Ovary (tissue), 9 donors: Measurements from ENCODE around the gene PCDHA9. TPM values are rescaled to one million over a fixed set of nuclear protein-coding genes. Genes with fewer than 3 reads are reported as not detected.
"Not testable (repeated sequence)": the region's sequence is repeated elsewhere in the genome, so short reads cannot be mapped to it uniquely, and the experiment has no call there.

Source experiments
- DNase-seq, 5 donors: peaks; one replicate each; pipeline ENCODE4 v3.0.0-alpha.2; 2019 to 2020
- H3K27ac ChIP-seq, 2 donors: fragments of 200-600 bp; one replicate each; pipeline versions ENCODE4 v1.5.1 to v1.8.0; 2019 to 2022
- H3K27me3 ChIP-seq: fragments of 200-600 bp; one replicate; pipeline ENCODE4 v1.8.0; 2022
- H3K36me3 ChIP-seq: fragments of 200-600 bp; sonication (generic); one replicate; pipeline ENCODE4 v1.5.1; 2019
- H3K4me1 ChIP-seq: one replicate; pipeline ENCODE4 v1.8.1; 2013; ENCODE audit warnings: mild to moderate bottlenecking, moderate library complexity; ENCODE audit not compliant: insufficient read depth
- H3K4me3 ChIP-seq: fragments of 200-600 bp; sonication (generic); one replicate; pipeline ENCODE4 v1.5.1; 2017
- H3K9me3 ChIP-seq, 2 donors: fragments of 200-600 bp in 1 of 2; sonication (generic) in 1 of 2; one replicate each; pipeline versions ENCODE4 v1.5.1 to v1.8.1; 2013 to 2019; ENCODE audit warnings: mild to moderate bottlenecking in 1 of 2, moderate library complexity in 1 of 2
- CTCF ChIP-seq, 3 donors: fragments of 450-650 bp in 2 of 3; fragments of 200-600 bp in 1 of 3; IDR thresholded peaks; one replicate each; pipeline versions ENCODE4 v1.5.1 to v1.8.0; 2016 to 2022; ENCODE audit warnings: antibody characterized with exemption in 3 of 3, mild to moderate bottlenecking in 1 of 3
- EP300 ChIP-seq: sonication (generic); formaldehyde crosslinking; IDR thresholded peaks from one replicate; pipeline ENCODE4 v1.6.1; 2017; ENCODE audit warnings: antibody characterized with exemption
- POLR2A ChIP-seq: fragments of 450-650 bp; IDR thresholded peaks from one replicate; pipeline ENCODE4 v1.6.1; 2017; ENCODE audit warnings: antibody characterized with exemption, mild to moderate bottlenecking, moderate library complexity
- WGBS, 3 donors: extraction: QIAGEN DNeasy Blood & Tissue Kit in 1 of 3; methylation state at CpG; one replicate each; pipeline versions ENCODE4 v1.1.5 to v1.1.7; 2013 to 2017; 5-methylcytosine and 5-hydroxymethylcytosine counted together
- intact Hi-C, 4 donors: fragments of 100-400 bp; cut with DNase I; formaldehyde crosslinking; loops; one replicate each; pipeline versions ENCODE4 v1.11.0 to v1.15.1; 2022 to 2023
- polyA plus RNA-seq, 2 donors: library from polyadenylated mRNA; stranded (reverse); fragments of 200-250 nt in 1 of 2; fragments of 350-450 nt in 1 of 2; fragmentation: Illumina TruSeq in 1 of 2; extraction: RNeasy Lipid Tissue Mini Kit (QIAGEN cat#74804) in 1 of 2; gene quantifications; one replicate each; pipeline ENCODE4 v1.2.3, GENCODE V29; 2013 to 2014
- total RNA-seq, 7 donors: library from RNA; depleted of rRNA in 2 of 7; stranded (reverse); fragments of >200 nt in 2 of 7; fragmentation: NEBNext Ultra II Directional in 3 of 7; extraction: Animal tissue kit (Norgen Biotek cat#: 25700) in 3 of 7; gene quantifications; one replicate each; pipeline versions ENCODE4 v1.1.0 to v1.2.4, GENCODE V29; 2016 to 2023
- donor health status: DM: no; HTN: no; CAD: no; lungs with moderate emphysema.
- donor health status: DM: no; HTN: no; CAD: no.
- donor health status: Bipolar disorder and iron deficiency.
- donor health status: DM: yes; HTN: yes; CAD: no.
- donor health status: DM: no; HTN: no; CAD: no.
- donor health status: DM: yes; HTN: yes; CAD: no.

Gene PCDHA9
- total and polyA plus RNA-seq, 9 donors, result 0.05 to 0.60 (median 0.43) TPM; not detected in 1

- intact Hi-C loops, result no loop called here
- Histone ChIP-seq H3K27me3 (no peaks in the 10 kb centered on the region), H3K4me1 (no peaks in the 10 kb centered on the region), H3K4me3 (no peak within 1 kb of the TSS), H3K9me3 (peaks cover 0 to 21% of the 10 kb centered on the region in 2 donors), H3K27ac (no peak within 1 kb of the TSS), H3K36me3 (no peaks in the 10 kb centered on the region)
- DNase-seq, result no peak
- no peak for TF ChIP-seq EP300
- TF ChIP-seq CTCF (IDR thresholded peaks at IDR 0.05), result no peak
- no peak for TF ChIP-seq POLR2A
- WGBS, 3 donors, result 9 to 18% (median 14%) methylated on average over 8 of the region's 8 CpGs
These were observed 14.2 kb upstream of the PCDHA9 start, which contains the start of gene PCDHA7 for GRCh38 chr5:140833993-140834392. TSS of gene PCDHA7 (plus strand) at chr5:140834269. CDS start at chr5:140834384, 115 bp downstream.

- DNase-seq, H3K27me3 ChIP-seq, H3K4me3 ChIP-seq, H3K4me1 ChIP-seq, H3K36me3 ChIP-seq, intact Hi-C loops, H3K27ac ChIP-seq: not testable (repeated sequence)
- H3K9me3 ChIP-seq, result peaks cover 0 to 21% of the 10 kb centered on the region in 2 donors
- WGBS, 3 donors, result 15 to 29% (median 21%) methylated on average over 26 of the region's 38 CpGs
These were observed 13.7 kb upstream of the PCDHA9 start for GRCh38 chr5:140834439-140835008.

DNA sequence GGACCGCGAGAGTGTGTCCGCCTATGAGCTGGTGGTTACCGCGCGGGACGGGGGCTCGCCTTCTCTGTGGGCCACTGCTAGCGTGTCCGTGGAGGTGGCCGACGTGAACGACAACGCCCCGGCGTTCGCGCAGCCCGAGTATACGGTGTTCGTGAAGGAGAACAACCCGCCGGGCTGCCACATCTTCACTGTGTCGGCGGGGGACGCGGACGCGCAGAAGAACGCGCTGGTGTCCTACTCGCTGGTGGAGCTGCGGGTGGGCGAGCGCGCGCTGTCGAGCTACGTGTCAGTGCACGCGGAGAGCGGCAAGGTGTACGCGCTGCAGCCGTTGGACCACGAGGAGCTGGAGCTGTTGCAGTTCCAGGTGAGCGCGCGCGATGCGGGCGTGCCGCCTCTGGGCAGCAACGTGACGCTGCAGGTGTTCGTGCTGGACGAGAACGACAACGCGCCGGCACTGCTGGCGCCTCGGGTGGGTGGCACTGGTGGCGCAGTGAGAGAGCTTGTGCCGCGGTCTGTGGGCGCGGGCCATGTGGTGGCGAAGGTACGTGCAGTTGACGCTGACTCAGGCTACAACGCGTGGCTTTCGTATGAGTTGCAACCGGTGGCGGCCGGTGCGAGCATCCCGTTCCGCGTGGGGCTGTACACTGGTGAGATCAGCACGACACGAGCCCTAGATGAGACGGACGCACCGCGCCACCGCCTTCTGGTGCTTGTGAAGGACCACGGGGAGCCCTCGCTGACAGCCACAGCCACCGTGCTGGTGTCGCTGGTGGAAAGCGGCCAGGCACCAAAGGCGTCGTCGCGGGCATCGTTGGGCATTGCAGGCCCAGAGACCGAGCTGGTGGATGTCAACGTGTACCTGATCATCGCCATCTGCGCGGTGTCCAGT is 12.3 kb upstream of the PCDHA9 start:
- peaks cover 0 to 14% of the 10 kb centered on the region in 2 donors for H3K9me3 ChIP-seq
- intact Hi-C loops, result no loop called here
- no peak overlapping the region for H3K4me3 ChIP-seq
- TF ChIP-seq POLR2A, result no peak
- TF ChIP-seq CTCF (IDR thresholded peaks at IDR 0.05), result no peak
- TF ChIP-seq EP300, result no peak
- DNase-seq, result no peak
- WGBS, 3 donors, result 34 to 55% (median 49%) methylated on average over 89 to 103 of the region's 103 CpGs
- H3K27ac ChIP-seq, result no peak overlapping the region
- no peaks in the 10 kb centered on the region for H3K27me3 ChIP-seq
- no peaks in the 10 kb centered on the region for H3K36me3 ChIP-seq
- no peaks in the 10 kb centered on the region for H3K4me1 ChIP-seq

- no peaks in the 10 kb centered on the region for H3K27me3 ChIP-seq
- no peak within 1 kb of the TSS for H3K27ac ChIP-seq
- DNase-seq, result peak in 1 of 5 donors; percentile 34
- intact Hi-C loops, result no loop called here
- WGBS, 3 donors, result 14 to 29% (median 26%) methylated on average over 39 to 47 of the region's 47 CpGs
- H3K9me3 ChIP-seq, result peaks cover 0 to under 1% of the 10 kb centered on the region in 2 donors
- no peaks in the 10 kb centered on the region for H3K36me3 ChIP-seq
- TF ChIP-seq POLR2A, result no peak
- no peak for TF ChIP-seq EP300
- no peak for TF ChIP-seq CTCF (IDR thresholded peaks at IDR 0.05)
- H3K4me3 ChIP-seq, result no peak within 1 kb of the TSS
- H3K4me1 ChIP-seq, result no peaks in the 10 kb centered on the region
These were observed 6.9 kb upstream of the PCDHA9 start, which contains the start of gene PCDHA8 for GRCh38 chr5:140840978-140841962. TSS of gene PCDHA8 (plus strand) at chr5:140841187. CDS start at chr5:140841322, 135 bp downstream.
